Mononuclear cell (primary cell): ENCODE results near the gene C1QC. TPM values are rescaled to one million over a fixed set of nuclear protein-coding genes. Genes with fewer than 3 reads are reported as not detected.

ENCODE experiments used
- H3K27me3 ChIP-seq: 2 replicates; pipeline ENCODE4 v1.6.0; 2011; ENCODE audit warnings: low read length, control low read depth; ENCODE audit not compliant: insufficient read depth
- H3K4me1 ChIP-seq: 2 replicates; pipeline ENCODE4 v1.5.1; 2011; ENCODE audit warnings: mild to moderate bottlenecking, low read length, control low read depth; ENCODE audit not compliant: insufficient read depth
- H3K4me3 ChIP-seq: 2 replicates; pipeline ENCODE4 v1.5.1; 2011; ENCODE audit warnings: mild to moderate bottlenecking, low read length, moderate library complexity
- H3K9me3 ChIP-seq: 2 replicates; pipeline ENCODE4 v1.5.1; 2011; ENCODE audit warnings: low read depth, mild to moderate bottlenecking, control low read depth, low read length
- total RNA-seq: library from RNA; depleted of rRNA; stranded (reverse); fragments of >200 nt; gene quantifications from one replicate; pipeline ENCODE4 v1.2.3, GENCODE V29; 2012

C1QC gene
- total RNA-seq, 1 donor: 0.52 TPM

GRCh38 chr1:22676916-22677583, 33.6 kb downstream of the C1QC start:
- Histone ChIP-seq H3K4me1 (no peaks in the 10 kb centered on the region), H3K4me3 (no peak overlapping the region), H3K27me3 (no peaks in the 10 kb centered on the region), H3K9me3 (no peaks in the 10 kb centered on the region)

- Histone ChIP-seq H3K4me3 (no peak overlapping the region), H3K27me3 (no peaks in the 10 kb centered on the region), H3K9me3 (no peaks in the 10 kb centered on the region), H3K4me1 (no peaks in the 10 kb centered on the region)
Measured at GRCh38 chr1:22677931-22678896, 34.8 kb downstream of the C1QC start.

- Histone ChIP-seq H3K27me3 (no peaks in the 10 kb centered on the region), H3K4me1 (no peaks in the 10 kb centered on the region), H3K9me3 (no peaks in the 10 kb centered on the region)
Measured at GRCh38 chr1:22680726-22681125, 37.3 kb downstream of the C1QC start.

GRCh38 chr1:22681556-22682276, 38.3 kb downstream of the C1QC start:
- no peaks in the 10 kb centered on the region for H3K4me1 ChIP-seq
- H3K27me3 ChIP-seq: no peaks in the 10 kb centered on the region
- no peaks in the 10 kb centered on the region for H3K9me3 ChIP-seq
- no peak overlapping the region for H3K4me3 ChIP-seq

More at GRCh38 chr1:22680726-22681125, 37.3 kb downstream of the C1QC start:
- H3K4me3 ChIP-seq: no peak overlapping the region

GRCh38 chr1:22683547-22683946, 40.1 kb downstream of the C1QC start:
- Histone ChIP-seq H3K9me3 (no peaks in the 10 kb centered on the region), H3K27me3 (no peaks in the 10 kb centered on the region), H3K4me3 (no peak overlapping the region), H3K4me1 (no peaks in the 10 kb centered on the region)

GRCh38 chr1:22685591-22686059, 42.2 kb downstream of the C1QC start:
- Histone ChIP-seq H3K27me3 (no peaks in the 10 kb centered on the region), H3K4me3 (no peak overlapping the region), H3K9me3 (no peaks in the 10 kb centered on the region), H3K4me1 (no peaks in the 10 kb centered on the region)

GRCh38 chr1:22687191-22687590, 43.8 kb downstream of the C1QC start:
- Histone ChIP-seq H3K9me3 (no peaks in the 10 kb centered on the region), H3K4me1 (no peaks in the 10 kb centered on the region), H3K27me3 (no peaks in the 10 kb centered on the region), H3K4me3 (no peak overlapping the region)

GRCh38 chr1:22688466-22688865, 45.0 kb downstream of the C1QC start:
- Histone ChIP-seq H3K27me3 (no peaks in the 10 kb centered on the region), H3K4me3 (no peak overlapping the region), H3K9me3 (no peaks in the 10 kb centered on the region), H3K4me1 (no peaks in the 10 kb centered on the region)

GRCh38 chr1:22689505-22689904, 46.1 kb downstream of the C1QC start:
- Histone ChIP-seq H3K4me3 (no peak overlapping the region), H3K27me3 (no peaks in the 10 kb centered on the region), H3K9me3 (no peaks in the 10 kb centered on the region), H3K4me1 (no peaks in the 10 kb centered on the region)

- Histone ChIP-seq H3K4me1 (no peaks in the 10 kb centered on the region), H3K4me3 (no peak overlapping the region), H3K27me3 (no peaks in the 10 kb centered on the region), H3K9me3 (no peaks in the 10 kb centered on the region)
Measured at GRCh38 chr1:22691031-22691753, 47.8 kb downstream of the C1QC start.

GRCh38 chr1:22694172-22694571, 50.7 kb downstream of the C1QC start:
- H3K4me1 ChIP-seq: no peaks in the 10 kb centered on the region
- no peaks in the 10 kb centered on the region for H3K27me3 ChIP-seq
- H3K4me3 ChIP-seq: no peak overlapping the region
- no peaks in the 10 kb centered on the region for H3K9me3 ChIP-seq

GRCh38 chr1:22696610-22697009, 53.2 kb downstream of the C1QC start:
- H3K27me3 ChIP-seq: no peaks in the 10 kb centered on the region
- H3K9me3 ChIP-seq: no peaks in the 10 kb centered on the region
- no peaks in the 10 kb centered on the region for H3K4me1 ChIP-seq
- H3K4me3 ChIP-seq: no peak overlapping the region
